Measurements from ENCODE around the gene RADIL.

Gene RADIL

GRCh38 chr7:4825081-4825480 is 58.4 kb downstream of the RADIL start:
- DNase-seq: no peak

DNA sequence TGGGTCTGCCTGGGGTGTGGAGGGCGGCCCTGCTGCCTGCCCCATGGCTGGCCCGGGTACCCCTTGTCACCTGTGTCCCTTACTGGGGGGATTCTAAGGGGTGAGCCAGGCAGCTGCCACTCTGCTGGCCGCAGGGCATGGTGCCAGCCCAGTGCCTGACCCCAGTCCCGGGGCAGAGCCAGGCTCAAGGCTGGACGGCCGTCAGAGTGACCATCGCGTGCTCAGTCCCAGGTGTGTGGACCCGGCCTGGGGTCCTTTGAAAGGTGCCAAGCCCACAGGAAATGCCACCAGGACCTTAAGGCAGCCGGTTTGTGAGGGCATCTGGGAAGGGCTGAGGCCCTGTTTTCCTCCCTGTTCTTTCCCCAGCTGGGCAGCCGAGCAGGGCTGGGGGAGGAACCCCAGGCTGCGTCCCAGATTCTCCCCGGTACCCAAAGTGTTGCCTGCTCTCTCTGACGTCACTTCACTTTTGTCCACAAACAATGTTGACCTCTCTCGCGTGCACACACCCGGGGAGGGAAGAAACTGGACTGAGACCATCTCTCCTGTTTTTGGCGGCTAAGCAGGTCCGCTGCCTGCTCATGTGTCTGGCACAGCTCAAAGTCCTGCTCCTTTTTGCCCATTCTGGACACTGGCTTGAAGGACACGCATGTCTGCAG is 59.3 kb downstream of the RADIL start:
- no peak for DNase-seq

DNA sequence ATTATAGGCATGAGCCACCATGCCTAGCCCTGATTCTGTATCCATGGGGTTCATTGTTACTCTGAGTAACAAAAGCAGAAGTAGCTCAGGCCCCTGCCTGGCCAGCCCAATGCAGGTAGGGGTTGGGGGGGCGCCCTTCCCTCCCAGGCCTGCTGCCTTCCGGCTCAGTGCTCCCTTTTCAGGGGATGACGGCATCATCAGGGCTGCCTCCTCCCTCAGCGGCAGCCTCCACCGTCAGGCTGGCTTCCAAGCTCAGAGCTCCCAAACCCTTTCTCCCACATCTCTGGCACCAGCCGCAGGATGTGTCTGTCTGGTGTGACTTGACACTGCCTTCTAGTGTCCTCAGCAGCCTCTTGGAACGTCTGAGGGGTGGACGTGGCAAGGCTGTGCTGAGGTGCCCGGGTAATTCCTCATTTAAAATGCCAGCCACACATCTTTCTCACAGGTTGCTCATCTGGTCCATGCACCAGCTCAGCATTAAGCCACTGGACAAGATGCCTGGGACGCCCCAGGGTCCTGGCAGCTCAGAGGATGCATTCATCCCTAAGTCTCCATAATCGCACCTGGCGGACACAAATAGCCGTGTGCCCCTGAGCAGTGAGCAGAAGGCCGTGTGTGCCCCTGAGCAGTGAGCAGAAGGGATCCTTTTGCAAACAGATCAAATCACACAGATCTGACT is 59.9 kb downstream of the RADIL start:
- no peak for DNase-seq

DNA sequence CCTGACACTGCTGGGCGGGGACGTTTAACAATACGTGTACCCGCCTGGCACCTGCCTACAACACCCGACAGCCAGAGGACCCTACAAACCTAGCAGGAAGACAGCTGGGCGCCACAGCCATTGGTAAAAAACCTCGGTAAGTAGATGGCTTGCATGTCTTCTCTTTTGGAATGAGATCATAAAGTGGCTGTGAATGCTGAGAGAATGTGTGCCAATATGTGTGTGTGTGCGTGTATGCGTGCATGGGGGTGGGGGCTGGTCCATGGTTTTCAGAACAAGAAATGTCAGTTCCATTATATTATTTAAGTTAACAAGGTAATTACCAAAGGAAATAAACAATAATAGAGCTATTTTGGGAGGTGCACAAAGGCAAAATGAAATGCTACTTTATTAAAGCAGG is 60.8 kb downstream of the RADIL start:
- no peak for DNase-seq

- no peak for DNase-seq
Measured at GRCh38 chr7:4820967-4821471, 62.5 kb downstream of the RADIL start.

- no peak for DNase-seq
Measured at GRCh38 chr7:4820405-4820966, 63.0 kb downstream of the RADIL start.

DNA sequence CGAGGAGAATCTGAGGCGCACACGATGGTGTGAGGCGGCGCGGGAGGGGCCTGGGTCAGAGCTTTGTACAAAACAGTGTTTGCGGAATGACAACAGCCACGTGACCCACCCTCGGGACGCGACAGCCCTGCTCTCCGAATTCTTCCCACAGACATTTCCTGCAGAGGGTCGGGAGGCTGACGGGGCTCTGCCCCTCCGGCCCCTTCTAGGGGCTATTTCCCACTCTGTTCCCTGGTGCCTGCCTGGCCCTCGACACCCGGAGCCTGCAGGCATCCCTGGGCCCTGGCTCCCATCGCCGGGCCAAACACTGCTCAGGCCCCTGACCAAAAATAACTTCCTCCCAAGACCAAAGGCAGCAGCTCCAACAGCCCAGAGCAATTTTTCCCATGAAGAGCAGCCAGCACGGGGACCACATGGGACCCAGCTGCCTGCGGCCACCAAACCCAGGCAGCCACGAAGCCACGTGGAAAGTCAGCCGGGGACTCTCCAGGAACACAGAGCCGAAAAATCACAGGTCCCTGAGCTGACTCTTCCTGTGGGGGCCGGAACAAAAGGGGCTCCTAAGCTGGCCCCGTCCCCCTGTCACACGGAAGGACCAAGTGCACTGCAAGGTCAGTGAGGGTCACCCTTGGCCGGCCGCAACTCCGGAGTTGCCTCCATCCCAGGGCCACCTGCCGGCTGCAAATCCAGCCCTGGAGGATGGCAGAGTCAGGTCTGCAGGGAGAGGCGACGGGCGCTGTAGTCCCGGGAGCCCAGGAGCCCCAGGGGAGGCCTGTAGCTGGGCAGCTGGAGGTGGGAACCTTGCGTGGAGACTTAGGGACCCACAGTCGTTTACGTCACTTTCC is 63.7 kb downstream of the RADIL start:
- DNase-seq: no peak

GRCh38 chr7:4818000-4818794 is 65.3 kb downstream of the RADIL start:
- DNase-seq: no peak

- DNase-seq: no peak
Measured at GRCh38 chr7:4817178-4817901, 66.2 kb downstream of the RADIL start.

DNA sequence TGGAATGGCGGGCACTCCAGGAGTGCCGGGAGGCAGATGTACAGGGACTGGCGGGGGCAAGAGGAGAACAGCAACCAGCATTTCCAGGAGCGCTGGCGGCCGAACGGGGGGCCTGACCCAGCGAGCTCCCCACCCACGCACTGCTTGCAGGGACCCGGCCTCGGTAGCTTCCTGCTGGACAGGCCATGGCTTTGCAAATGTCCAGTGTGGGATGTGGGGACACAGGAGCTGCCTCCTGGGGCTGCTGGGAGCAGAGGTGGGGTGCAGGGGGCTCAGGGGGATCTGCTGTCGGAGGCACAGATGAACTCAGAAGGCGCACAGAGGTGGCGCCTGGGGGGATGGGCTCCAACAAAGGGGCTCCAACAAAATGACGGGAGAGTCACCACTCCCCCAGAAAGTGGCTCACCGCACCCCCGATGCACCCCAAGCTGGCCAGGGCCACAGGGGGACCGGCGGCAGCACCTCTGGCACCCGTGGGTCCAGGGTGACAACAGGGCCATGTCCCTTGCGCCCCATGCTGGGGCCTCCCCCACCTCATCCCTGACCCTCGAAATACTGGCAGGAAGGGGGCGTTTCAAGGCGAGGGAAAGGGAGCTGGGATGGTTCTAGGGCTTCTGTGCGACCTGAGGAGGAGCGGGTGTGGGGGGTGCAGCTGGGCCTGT is 67.0 kb downstream of the RADIL start:
- DNase-seq: no peak

DNA sequence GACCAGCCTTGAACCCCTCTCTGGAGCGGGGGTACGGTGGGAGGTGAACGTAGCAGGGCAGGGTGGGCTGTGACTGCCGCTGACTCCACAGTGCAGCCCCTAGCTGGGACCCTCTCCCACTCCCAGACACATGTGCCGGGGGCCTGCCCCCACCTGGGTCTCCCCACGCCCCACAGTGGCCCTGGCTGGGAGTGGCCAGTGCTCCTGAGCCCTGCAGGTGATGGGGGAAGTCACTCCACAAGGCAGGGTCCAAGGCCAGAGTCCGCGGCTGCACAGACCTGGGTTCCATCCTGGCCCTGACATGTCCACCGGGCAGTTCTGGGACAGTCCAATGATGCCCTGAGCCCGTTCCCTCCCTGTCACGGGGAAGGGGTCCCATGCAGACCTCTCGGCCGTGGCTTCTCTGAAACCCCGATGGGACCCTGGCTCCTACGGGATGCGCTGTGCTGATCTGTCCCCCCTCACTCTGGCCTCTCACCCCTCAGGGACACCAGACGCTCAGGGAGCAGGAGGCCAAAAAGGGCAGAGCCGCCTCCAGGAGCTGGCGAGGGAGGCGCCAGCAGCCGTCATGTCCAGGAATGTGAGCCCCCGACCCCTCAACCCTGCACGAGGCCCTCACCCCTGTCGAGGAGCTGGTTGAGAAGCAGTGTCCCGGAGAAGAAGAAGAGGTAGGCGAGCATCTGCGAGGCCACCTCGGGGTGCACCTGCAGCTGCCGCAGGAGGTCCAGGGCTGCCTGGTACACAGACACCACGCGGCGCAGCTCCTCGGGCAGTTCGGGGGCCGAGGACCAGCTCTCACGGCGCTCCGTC is 67.7 kb downstream of the RADIL start:
- no peak for DNase-seq

- DNase-seq: no peak
Measured at GRCh38 chr7:4815121-4815520, 68.4 kb downstream of the RADIL start.

DNA sequence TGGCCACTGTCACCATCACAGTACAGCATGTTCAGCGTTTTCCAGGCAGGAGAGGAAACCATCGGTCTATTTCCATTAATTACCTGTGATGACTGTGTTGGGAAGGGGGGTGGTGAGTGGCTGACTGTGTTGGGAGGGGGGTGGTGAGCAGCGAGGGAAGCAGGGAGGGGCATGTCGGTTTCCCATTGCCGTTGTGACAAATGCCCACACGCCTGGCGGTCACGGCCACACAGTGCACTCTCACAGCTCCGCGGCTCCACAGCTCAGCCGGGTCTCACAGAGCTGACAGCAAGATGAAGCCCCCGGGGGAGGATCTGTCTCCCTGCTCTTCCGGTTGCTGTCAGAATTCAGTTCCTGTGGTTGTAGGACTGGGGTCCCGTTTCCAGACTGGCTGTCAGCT is 69.1 kb downstream of the RADIL start:
- DNase-seq: no peak

- no peak for DNase-seq
Measured at GRCh38 chr7:4809666-4810065, 73.8 kb downstream of the RADIL start.

- DNase-seq: peak in 1 of 2 donors; percentile 40
Measured at GRCh38 chr7:4809091-4809591, 74.4 kb downstream of the RADIL start.

DNA sequence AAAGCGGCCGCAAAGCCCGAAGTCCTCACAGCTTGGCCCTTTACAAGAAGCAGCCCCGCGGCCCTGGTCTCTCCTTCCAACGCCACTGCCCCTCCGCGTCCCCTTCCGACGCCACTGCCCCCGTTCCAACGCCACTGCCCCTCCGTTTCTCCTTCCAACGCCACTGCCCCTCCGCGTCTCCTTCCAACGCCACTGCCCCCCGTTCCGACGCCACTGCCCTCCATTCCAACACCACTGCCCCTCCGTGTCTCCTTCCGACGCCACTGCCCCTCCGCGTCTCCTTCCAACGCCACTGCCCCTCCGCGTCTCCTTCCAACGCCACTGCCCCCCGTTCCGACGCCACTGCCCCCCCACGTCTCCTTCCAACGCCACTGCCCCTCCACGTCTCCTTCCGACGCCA is 75.0 kb downstream of the RADIL start:
- no peak for DNase-seq

DNA sequence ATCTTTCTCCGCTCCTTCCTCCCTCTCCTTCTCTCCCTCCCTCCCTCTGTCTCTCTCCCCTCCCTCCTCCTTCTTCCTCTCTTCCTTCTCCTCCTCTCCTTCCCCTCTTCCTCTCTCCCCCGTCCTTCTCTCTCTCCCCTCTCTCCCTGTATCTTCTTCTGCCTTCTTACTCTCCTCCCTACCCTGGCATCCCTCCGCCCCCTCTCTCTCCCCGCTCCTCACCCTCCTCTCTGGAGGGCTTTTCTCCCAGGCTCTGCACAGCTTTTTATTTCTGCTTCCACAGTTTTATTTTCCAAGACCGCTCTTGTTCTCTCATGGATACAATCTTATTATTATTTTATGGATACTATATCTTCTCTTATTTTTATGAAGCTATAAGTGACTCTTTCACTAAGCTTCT is 75.5 kb downstream of the RADIL start:
- DNase-seq: no peak

DNA sequence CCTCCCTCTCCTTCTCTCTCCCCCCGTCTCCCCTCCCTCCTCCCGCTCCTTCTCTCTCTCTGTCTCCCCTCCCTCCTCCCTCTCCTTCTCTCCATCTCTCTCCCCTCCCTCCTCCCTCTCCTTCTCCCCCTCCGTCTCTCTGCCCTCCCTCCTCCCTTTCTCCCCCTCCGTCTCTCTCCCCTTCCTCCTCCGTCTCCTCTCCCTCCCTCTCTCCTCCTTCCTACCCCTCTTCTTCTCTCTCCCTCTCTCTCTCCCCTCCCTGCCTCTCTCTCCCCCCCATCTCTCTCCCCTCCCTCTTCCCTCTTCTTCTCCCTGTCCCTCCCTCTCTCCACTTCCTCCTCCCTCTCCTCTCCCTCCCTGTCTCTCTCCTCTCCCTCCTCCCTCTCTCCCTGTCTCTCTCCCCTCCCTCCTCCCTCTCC is 75.9 kb downstream of the RADIL start:
- DNase-seq: no peak

DNA sequence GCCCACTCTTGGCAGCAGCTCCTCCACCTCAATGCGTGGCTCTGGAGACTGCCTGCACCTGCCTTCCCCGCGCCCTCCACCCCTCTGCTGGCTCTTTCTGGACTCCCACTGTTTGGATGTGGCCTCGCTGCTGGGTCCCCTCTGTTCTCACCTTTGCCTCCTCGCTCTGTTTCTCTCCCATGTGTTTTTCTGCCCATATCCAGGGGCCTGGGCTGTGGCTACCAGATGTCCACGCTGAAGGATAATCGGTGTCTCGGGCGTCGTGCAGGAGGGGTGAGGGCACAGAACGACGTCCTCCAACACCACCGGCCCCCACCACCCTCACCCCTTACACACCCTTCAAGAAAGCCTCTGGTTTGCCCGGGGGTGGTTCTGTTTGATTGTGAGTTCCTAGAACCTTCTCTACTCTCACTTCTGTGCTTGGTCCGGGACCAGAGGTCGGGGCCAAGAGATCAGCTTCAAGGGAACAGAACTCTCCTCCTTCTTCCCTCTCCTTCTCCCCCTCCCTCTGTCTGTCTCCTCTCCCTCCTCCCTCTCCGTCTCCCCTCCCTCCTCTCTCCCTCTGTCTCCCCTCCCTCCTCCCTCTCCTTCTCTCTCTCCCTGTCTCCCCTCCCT is 76.4 kb downstream of the RADIL start:
- DNase-seq: no peak

GRCh38 chr7:4805984-4806300 is 77.6 kb downstream of the RADIL start:
- DNase-seq: no peak

Measured in bone marrow (tissue), 2 donors.